ENCODE measurements around the gene RASSF10. TPM values are rescaled to one million over a fixed set of nuclear protein-coding genes. Genes with fewer than 3 reads are reported as not detected.

Gene RASSF10
- total RNA-seq, 1 experiment from 2014 or later: not detected

DNA sequence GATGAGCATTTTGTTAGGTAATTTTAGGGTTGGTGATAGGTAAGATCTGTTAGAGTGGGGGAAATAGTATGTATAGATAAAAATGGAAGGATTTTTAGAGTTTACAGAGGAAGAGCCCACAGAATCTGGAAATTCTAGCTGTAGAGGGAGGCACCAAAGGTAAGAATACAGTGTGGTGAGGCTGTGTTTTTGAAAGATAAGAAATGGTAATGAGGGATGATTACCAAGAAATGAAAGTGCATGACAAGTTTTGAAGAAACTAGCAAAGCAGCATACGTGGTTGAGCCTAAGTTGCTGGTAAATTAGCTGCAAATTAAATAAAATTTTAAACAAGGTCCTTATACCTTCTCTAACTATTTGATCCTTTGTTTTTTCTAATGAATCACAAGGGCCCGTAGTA, 14.6 kb upstream of the RASSF10 start:
- intact Hi-C loops (cut with micrococcal nuclease): loop anchor here (1.0 kb wide), 1 partner anchor 46 kb away; no protein-coding TSS in a partner anchor
- Histone ChIP-seq H3K4me1 (ENCODE audit: control insufficient read depth in 1 of 2, insufficient read depth in 2 of 2, low read length in 2 of 2) (peaks cover 0 to 13% of the 10 kb centered on the region in 2 experiments; a peak in 2 of 4 replicates), H3K4me3 (replicated peaks in 1 of 2; ENCODE audit: low read depth in 1 of 2, low read length in 2 of 2) (no peak overlapping the region), H3K36me3 (ENCODE audit: control insufficient read depth in 1 of 2, insufficient read depth in 2 of 2, low read length in 2 of 2) (no peaks in the 10 kb centered on the region), H2AFZ (ENCODE audit: low read depth, low read length, poor library complexity, severe bottlenecking) (no peak overlapping the region), H3K4me2 (ENCODE audit: low read length) (peak overlapping the region; percentile 38), H3K27me3 (ENCODE audit: insufficient read depth, low read length) (no peaks in the 10 kb centered on the region), H3K9ac (ENCODE audit: low read length) (no peak overlapping the region), H3K9me3 (ENCODE audit: control insufficient read depth in 1 of 2, insufficient read depth in 1 of 2, low read depth in 1 of 2, low read length in 2 of 2) (no peaks in the 10 kb centered on the region), H3K79me2 (ENCODE audit: insufficient read depth, low read length) (no peaks in the 10 kb centered on the region), H3K27ac (ENCODE audit: low read depth, low read length) (no peak overlapping the region), H3K9me2 (ENCODE audit: insufficient read depth) (no peaks in the 10 kb centered on the region), H4K20me1 (ENCODE audit: insufficient read depth) (no peaks in the 10 kb centered on the region)
- ChIA-PET RAD21 (ENCODE audit: low non-redundant PET in 1 of 2, low total read pairs in 2 of 2, uncharacterized antibody in 2 of 2, unreplicated experiment in 2 of 2) (no interaction called here), CTCF (no interaction called here), POLR2A (no interaction called here)
- ATAC-seq (no peak), DNase-seq (ENCODE audit: low read depth, low spot score) (no peak)
- no TSS peak for BruUV-seq (replicated peaks)
- no peak for TF ChIP-seq ZFX (IDR thresholded peaks at IDR 0.05)
- no peak for TF ChIP-seq RAD21 (IDR thresholded peaks at IDR 0.05; ENCODE audit: low read depth)
- TF ChIP-seq SIN3A (IDR thresholded peaks at IDR 0.05; ENCODE audit: low read depth): no peak
- TF ChIP-seq SP1 (IDR thresholded peaks at IDR 0.05; ENCODE audit: low read depth): no peak
- TF ChIP-seq SRF (IDR thresholded peaks at IDR 0.05; ENCODE audit: low read depth): no peak
- TF ChIP-seq CEBPB (IDR thresholded peaks at IDR 0.05; ENCODE audit: low read depth): no peak
- no peak for TF ChIP-seq ELF1 (IDR thresholded peaks at IDR 0.05; ENCODE audit: borderline replicate concordance, low read depth)
- TF ChIP-seq CBX3 (IDR thresholded peaks at IDR 0.05; ENCODE audit: low read depth): no peak
- TF ChIP-seq, protein P1, sequence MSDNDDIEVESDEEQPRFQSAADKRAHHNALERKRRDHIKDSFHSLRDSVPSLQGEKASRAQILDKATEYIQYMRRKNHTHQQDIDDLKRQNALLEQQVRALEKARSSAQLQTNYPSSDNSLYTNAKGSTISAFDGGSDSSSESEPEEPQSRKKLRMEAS (IDR thresholded peaks at IDR 0.05): no peak
- TF ChIP-seq, protein P2, sequence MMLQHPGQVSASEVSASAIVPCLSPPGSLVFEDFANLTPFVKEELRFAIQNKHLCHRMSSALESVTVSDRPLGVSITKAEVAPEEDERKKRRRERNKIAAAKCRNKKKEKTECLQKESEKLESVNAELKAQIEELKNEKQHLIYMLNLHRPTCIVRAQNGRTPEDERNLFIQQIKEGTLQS (IDR thresholded peaks at IDR 0.05): no peak
- no peak for TF ChIP-seq TCF7L2 (IDR thresholded peaks at IDR 0.05; ENCODE audit: borderline replicate concordance, extremely low read depth, insufficient read depth, insufficient read length)
- no peak for TF ChIP-seq EZH2phosphoT487 (IDR thresholded peaks at IDR 0.05; ENCODE audit: borderline replicate concordance)
- no peak for TF ChIP-seq JUND (IDR thresholded peaks at IDR 0.05)
- TF ChIP-seq YY1 (IDR thresholded peaks at IDR 0.05; ENCODE audit: extremely low read depth, insufficient replicate concordance, low read depth, low read length): no peak
- no peak for TF ChIP-seq FOSL1 (IDR thresholded peaks at IDR 0.05; ENCODE audit: low read depth)
- no peak for TF ChIP-seq POLR2A (IDR thresholded peaks at IDR 0.05; ENCODE audit: borderline replicate concordance, extremely low read depth, insufficient read depth, insufficient read length)
- TF ChIP-seq, protein P3, sequence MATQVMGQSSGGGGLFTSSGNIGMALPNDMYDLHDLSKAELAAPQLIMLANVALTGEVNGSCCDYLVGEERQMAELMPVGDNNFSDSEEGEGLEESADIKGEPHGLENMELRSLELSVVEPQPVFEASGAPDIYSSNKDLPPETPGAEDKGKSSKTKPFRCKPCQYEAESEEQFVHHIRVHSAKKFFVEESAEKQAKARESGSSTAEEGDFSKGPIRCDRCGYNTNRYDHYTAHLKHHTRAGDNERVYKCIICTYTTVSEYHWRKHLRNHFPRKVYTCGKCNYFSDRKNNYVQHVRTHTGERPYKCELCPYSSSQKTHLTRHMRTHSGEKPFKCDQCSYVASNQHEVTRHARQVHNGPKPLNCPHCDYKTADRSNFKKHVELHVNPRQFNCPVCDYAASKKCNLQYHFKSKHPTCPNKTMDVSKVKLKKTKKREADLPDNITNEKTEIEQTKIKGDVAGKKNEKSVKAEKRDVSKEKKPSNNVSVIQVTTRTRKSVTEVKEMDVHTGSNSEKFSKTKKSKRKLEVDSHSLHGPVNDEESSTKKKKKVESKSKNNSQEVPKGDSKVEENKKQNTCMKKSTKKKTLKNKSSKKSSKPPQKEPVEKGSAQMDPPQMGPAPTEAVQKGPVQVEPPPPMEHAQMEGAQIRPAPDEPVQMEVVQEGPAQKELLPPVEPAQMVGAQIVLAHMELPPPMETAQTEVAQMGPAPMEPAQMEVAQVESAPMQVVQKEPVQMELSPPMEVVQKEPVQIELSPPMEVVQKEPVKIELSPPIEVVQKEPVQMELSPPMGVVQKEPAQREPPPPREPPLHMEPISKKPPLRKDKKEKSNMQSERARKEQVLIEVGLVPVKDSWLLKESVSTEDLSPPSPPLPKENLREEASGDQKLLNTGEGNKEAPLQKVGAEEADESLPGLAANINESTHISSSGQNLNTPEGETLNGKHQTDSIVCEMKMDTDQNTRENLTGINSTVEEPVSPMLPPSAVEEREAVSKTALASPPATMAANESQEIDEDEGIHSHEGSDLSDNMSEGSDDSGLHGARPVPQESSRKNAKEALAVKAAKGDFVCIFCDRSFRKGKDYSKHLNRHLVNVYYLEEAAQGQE (IDR thresholded peaks at IDR 0.05; ENCODE audit: low read depth): no peak
- TF ChIP-seq, protein P4, sequence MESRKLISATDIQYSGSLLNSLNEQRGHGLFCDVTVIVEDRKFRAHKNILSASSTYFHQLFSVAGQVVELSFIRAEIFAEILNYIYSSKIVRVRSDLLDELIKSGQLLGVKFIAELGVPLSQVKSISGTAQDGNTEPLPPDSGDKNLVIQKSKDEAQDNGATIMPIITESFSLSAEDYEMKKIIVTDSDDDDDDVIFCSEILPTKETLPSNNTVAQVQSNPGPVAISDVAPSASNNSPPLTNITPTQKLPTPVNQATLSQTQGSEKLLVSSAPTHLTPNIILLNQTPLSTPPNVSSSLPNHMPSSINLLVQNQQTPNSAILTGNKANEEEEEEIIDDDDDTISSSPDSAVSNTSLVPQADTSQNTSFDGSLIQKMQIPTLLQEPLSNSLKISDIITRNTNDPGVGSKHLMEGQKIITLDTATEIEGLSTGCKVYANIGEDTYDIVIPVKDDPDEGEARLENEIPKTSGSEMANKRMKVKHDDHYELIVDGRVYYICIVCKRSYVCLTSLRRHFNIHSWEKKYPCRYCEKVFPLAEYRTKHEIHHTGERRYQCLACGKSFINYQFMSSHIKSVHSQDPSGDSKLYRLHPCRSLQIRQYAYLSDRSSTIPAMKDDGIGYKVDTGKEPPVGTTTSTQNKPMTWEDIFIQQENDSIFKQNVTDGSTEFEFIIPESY (IDR thresholded peaks at IDR 0.05; ENCODE audit: extremely low read depth, insufficient replicate concordance, low read length): no peak

All from HCT116 (cell line).